ENCODE data around the gene ALDH4A1. TPM values are rescaled to one million over a fixed set of nuclear protein-coding genes. Genes with fewer than 3 reads are reported as not detected.

The ALDH4A1 gene, protein sequence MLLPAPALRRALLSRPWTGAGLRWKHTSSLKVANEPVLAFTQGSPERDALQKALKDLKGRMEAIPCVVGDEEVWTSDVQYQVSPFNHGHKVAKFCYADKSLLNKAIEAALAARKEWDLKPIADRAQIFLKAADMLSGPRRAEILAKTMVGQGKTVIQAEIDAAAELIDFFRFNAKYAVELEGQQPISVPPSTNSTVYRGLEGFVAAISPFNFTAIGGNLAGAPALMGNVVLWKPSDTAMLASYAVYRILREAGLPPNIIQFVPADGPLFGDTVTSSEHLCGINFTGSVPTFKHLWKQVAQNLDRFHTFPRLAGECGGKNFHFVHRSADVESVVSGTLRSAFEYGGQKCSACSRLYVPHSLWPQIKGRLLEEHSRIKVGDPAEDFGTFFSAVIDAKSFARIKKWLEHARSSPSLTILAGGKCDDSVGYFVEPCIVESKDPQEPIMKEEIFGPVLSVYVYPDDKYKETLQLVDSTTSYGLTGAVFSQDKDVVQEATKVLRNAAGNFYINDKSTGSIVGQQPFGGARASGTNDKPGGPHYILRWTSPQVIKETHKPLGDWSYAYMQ
- 60.6 and 81.0 TPM in 2 replicates for total RNA-seq

DNA sequence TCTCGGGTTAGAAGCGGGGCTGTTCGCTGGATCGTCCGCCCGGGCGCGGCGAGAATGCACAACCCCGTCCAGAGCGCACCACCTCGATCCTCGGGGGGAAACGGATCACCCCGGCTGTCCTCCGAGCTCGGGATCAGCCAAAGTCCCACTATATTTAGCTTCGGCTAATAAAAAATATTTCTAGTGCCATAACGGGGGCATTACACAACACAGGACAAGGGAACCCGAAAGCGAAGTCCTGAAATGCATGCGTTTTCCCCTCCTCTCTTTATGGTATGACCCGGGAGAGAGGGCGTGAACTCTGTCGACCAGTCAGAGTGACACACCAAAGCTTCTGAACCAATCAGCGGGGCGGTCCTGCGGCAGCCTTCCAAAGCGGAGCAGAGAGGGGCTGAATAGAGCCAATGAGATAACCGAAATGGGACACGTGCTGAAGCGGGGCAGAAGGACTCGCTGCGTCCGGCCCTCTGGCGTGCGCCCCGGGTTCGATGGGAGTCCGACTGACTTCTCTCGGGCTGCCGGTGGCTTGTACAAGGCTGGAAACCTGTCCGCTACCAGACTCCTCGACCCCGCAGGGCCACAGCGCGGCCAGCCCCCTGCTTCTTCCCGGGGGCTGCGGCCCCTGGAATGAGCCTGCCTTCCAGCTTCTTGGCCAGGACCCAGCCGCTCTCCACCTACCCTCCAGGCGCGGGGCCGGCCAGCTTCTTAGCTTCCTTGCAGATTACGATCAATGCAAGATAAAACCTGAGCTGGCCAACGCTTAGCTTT, at the start of gene ALDH4A1:
Gene ALDH4A1, minus strand, starts transcription at position 33 of the 768 bp plus-strand sequence. Its CDS starts 32 bp downstream, at position 1.

DNA sequence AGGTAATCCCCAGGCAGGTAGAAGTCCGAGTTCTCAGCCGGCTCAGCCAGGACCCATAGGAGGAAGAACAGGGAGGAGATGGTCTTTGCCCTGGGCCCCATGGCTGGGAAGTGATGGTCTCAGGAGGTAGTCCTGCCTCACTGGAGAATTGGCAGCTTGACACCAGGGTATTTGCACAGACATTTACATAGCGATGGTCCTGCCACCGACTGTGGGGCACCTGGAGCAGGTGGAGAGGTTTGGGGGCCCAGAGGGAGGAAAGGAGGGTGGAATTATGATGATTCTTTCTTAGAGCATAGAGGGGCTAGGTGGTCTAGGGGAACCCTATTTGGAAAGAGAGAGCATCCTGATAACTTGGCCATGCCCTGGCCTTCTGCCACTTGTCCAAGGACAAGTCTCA, 42.8 kb downstream of the ALDH4A1 start, which contains the start of gene TAS1R2:
Gene TAS1R2, minus strand, starts transcription at position 101 of the 400 bp plus-strand sequence. Its CDS starts 0 bp downstream, at position 101.

Other genes with a start within 250 kb of the ALDH4A1 start
- not detected in 2 replicates for gene TAS1R2, start 42.9 kb downstream of the ALDH4A1 start, total RNA-seq
- gene IFFO2, start 54.1 kb upstream of the ALDH4A1 start, total RNA-seq: 44.7 and 54.9 TPM in 2 replicates

Data from hair follicular keratinocyte (primary cell).